Rectal smooth muscle tissue (tissue), 1 donor: ENCODE data around the gene TRPV5.

Experiments
- H3K27ac ChIP-seq: one replicate; pipeline ENCODE4 v1.7.0; 2013; ENCODE audit warnings: low read depth, low read length, inconsistent platforms
- H3K27me3 ChIP-seq: one replicate; pipeline ENCODE4 v1.7.0; 2013; ENCODE audit warnings: low read length; ENCODE audit not compliant: control insufficient read depth, insufficient read depth
- H3K36me3 ChIP-seq: one replicate; pipeline ENCODE4 v1.7.0; 2013; ENCODE audit warnings: low read length; ENCODE audit not compliant: control insufficient read depth, insufficient read depth
- H3K4me1 ChIP-seq: one replicate; pipeline ENCODE4 v1.7.0; 2013; ENCODE audit warnings: low read length; ENCODE audit not compliant: control insufficient read depth, insufficient read depth
- H3K4me3 ChIP-seq: one replicate; pipeline ENCODE4 v1.7.0; 2013; ENCODE audit warnings: low read length
- H3K9ac ChIP-seq: one replicate; pipeline ENCODE4 v1.7.0; 2013; ENCODE audit warnings: low read length

TRPV5 gene

GRCh38 chr7:142916508-142916907 is 17.0 kb downstream of the TRPV5 start:
- H3K4me3 ChIP-seq, result no peak overlapping the region
- H3K9ac ChIP-seq, result no peak overlapping the region
- no peaks in the 10 kb centered on the region for H3K36me3 ChIP-seq
- no peaks in the 10 kb centered on the region for H3K4me1 ChIP-seq
- no peak overlapping the region for H3K27ac ChIP-seq
- H3K27me3 ChIP-seq, result no peaks in the 10 kb centered on the region

GRCh38 chr7:142915315-142915714 is 18.2 kb downstream of the TRPV5 start:
- no peaks in the 10 kb centered on the region for H3K27me3 ChIP-seq
- no peaks in the 10 kb centered on the region for H3K4me1 ChIP-seq

GRCh38 chr7:142914121-142914520 is 19.4 kb downstream of the TRPV5 start:
- Histone ChIP-seq H3K9ac (no peak overlapping the region), H3K27ac (no peak overlapping the region), H3K36me3 (no peaks in the 10 kb centered on the region), H3K4me3 (no peak overlapping the region), H3K27me3 (no peaks in the 10 kb centered on the region), H3K4me1 (no peaks in the 10 kb centered on the region)

More at GRCh38 chr7:142915315-142915714, 18.2 kb downstream of the TRPV5 start:
- no peak overlapping the region for H3K9ac ChIP-seq
- H3K36me3 ChIP-seq, result no peaks in the 10 kb centered on the region
- no peak overlapping the region for H3K4me3 ChIP-seq
- no peak overlapping the region for H3K27ac ChIP-seq

- Histone ChIP-seq H3K9ac (no peak overlapping the region), H3K27me3 (no peaks in the 10 kb centered on the region), H3K4me3 (no peak overlapping the region), H3K4me1 (no peaks in the 10 kb centered on the region), H3K27ac (no peak overlapping the region), H3K36me3 (no peaks in the 10 kb centered on the region)
These were observed 20.0 kb downstream of the TRPV5 start for GRCh38 chr7:142913566-142913965.

- no peaks in the 10 kb centered on the region for H3K36me3 ChIP-seq
- no peak overlapping the region for H3K27ac ChIP-seq
- H3K27me3 ChIP-seq, result no peaks in the 10 kb centered on the region
- no peaks in the 10 kb centered on the region for H3K4me1 ChIP-seq
- H3K4me3 ChIP-seq, result no peak overlapping the region
- no peak overlapping the region for H3K9ac ChIP-seq
These were observed 20.5 kb downstream of the TRPV5 start for GRCh38 chr7:142913051-142913450.

- H3K4me3 ChIP-seq, result no peak overlapping the region
- H3K27me3 ChIP-seq, result no peaks in the 10 kb centered on the region
- H3K27ac ChIP-seq, result no peak overlapping the region
- H3K4me1 ChIP-seq, result no peaks in the 10 kb centered on the region
- no peaks in the 10 kb centered on the region for H3K36me3 ChIP-seq
- no peak overlapping the region for H3K9ac ChIP-seq
These were observed 23.1 kb downstream of the TRPV5 start for GRCh38 chr7:142910481-142910880.

GRCh38 chr7:142910031-142910433 is 23.5 kb downstream of the TRPV5 start:
- no peaks in the 10 kb centered on the region for H3K27me3 ChIP-seq
- H3K9ac ChIP-seq, result no peak overlapping the region
- no peaks in the 10 kb centered on the region for H3K4me1 ChIP-seq
- H3K36me3 ChIP-seq, result no peaks in the 10 kb centered on the region
- H3K27ac ChIP-seq, result no peak overlapping the region
- no peak overlapping the region for H3K4me3 ChIP-seq

- H3K27me3 ChIP-seq, result no peaks in the 10 kb centered on the region
- no peaks in the 10 kb centered on the region for H3K4me1 ChIP-seq
- H3K27ac ChIP-seq, result no peak overlapping the region
- H3K9ac ChIP-seq, result no peak overlapping the region
- no peak overlapping the region for H3K4me3 ChIP-seq
- H3K36me3 ChIP-seq, result no peaks in the 10 kb centered on the region
These were observed 24.3 kb downstream of the TRPV5 start for GRCh38 chr7:142908921-142909890.

GRCh38 chr7:142908290-142908689 is 25.3 kb downstream of the TRPV5 start:
- H3K36me3 ChIP-seq, result no peaks in the 10 kb centered on the region
- H3K27ac ChIP-seq, result no peak overlapping the region
- no peaks in the 10 kb centered on the region for H3K27me3 ChIP-seq
- H3K9ac ChIP-seq, result no peak overlapping the region
- H3K4me1 ChIP-seq, result no peaks in the 10 kb centered on the region
- H3K4me3 ChIP-seq, result no peak overlapping the region

- Histone ChIP-seq H3K27ac (no peak overlapping the region), H3K36me3 (no peaks in the 10 kb centered on the region), H3K4me1 (no peaks in the 10 kb centered on the region), H3K4me3 (no peak overlapping the region), H3K9ac (no peak overlapping the region), H3K27me3 (no peaks in the 10 kb centered on the region)
These were observed 26.9 kb downstream of the TRPV5 start for GRCh38 chr7:142906643-142907042.

GRCh38 chr7:142905759-142906158 is 27.8 kb downstream of the TRPV5 start:
- H3K27ac ChIP-seq, result no peak overlapping the region
- H3K9ac ChIP-seq, result no peak overlapping the region
- no peaks in the 10 kb centered on the region for H3K4me1 ChIP-seq
- H3K36me3 ChIP-seq, result no peaks in the 10 kb centered on the region
- no peaks in the 10 kb centered on the region for H3K27me3 ChIP-seq
- no peak overlapping the region for H3K4me3 ChIP-seq

GRCh38 chr7:142904128-142904527 is 29.4 kb downstream of the TRPV5 start:
- Histone ChIP-seq H3K27me3 (no peaks in the 10 kb centered on the region), H3K9ac (no peak overlapping the region), H3K27ac (no peak overlapping the region), H3K4me1 (no peaks in the 10 kb centered on the region), H3K4me3 (no peak overlapping the region), H3K36me3 (no peaks in the 10 kb centered on the region)
